ENCODE measurements around the gene ARSH.
A peak's percentile ranks its signal among the peaks of the same experiment; 100 is the strongest.
"Not testable (repeated sequence)": the region's sequence is repeated elsewhere in the genome, so short reads cannot be mapped to it uniquely, and the experiment has no call there.

Gene ARSH

GRCh38 chrX:3037218-3037617 is 30.9 kb downstream of the ARSH start:
- no peak for DNase-seq (ENCODE audit: low spot score)

- no peak for DNase-seq (ENCODE audit: low spot score)
These were observed 37.9 kb downstream of the ARSH start for GRCh38 chrX:3044196-3044595.

GRCh38 chrX:3044671-3045070 is 38.3 kb downstream of the ARSH start:
- no peak for DNase-seq (ENCODE audit: low spot score)

GRCh38 chrX:3046253-3047240 is 40.2 kb downstream of the ARSH start:
- peak; percentile 1 for DNase-seq (ENCODE audit: low spot score)

- DNase-seq (ENCODE audit: low spot score): not testable (repeated sequence)
These were observed 44.3 kb downstream of the ARSH start for GRCh38 chrX:3050523-3051175.

- DNase-seq (ENCODE audit: low spot score): no peak
These were observed 46.5 kb downstream of the ARSH start for GRCh38 chrX:3052860-3053259.

GRCh38 chrX:3066555-3066954 is 60.2 kb downstream of the ARSH start:
- DNase-seq (ENCODE audit: low spot score): no peak

GRCh38 chrX:3075959-3076358 is 69.6 kb downstream of the ARSH start:
- DNase-seq (ENCODE audit: low spot score): no peak

- DNase-seq (ENCODE audit: low spot score): no peak
These were observed 70.2 kb downstream of the ARSH start for GRCh38 chrX:3076416-3076991.
